RPMI8226 (cell line): Measurements from ENCODE around the gene EXOC3L1.

Experiments
- DNase-seq: peaks from one replicate; pipeline ENCODE4 v3.0.0-alpha.2; 2015

Gene EXOC3L1

DNA sequence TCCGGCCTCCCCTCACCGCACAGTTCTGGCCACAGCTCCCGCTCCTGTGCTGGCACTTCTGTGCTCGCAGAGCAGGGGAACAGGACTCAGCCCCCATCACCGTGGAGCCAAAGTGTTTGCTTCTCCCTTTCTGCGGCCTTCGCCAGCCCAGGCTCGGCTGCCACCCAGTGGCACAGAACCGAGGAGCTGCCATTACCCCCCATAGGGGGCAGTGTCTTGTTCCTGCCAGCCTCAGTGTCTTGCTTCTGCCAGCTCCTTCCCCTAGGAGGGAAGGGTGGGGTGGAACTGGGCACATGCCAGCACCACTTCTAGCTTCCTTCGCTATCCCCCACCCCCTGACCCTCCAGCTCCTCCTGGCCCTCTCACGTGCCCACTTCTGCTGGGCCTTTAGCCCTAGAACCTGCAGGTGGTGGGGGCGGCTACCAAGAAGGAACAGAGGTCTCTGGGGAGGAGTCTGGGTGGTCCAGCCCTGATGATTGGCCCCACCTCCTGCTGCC, 8.3 kb upstream of the EXOC3L1 start:
- no peak for DNase-seq

- DNase-seq, result no peak
Measured at GRCh38 chr16:67197704-67198103, 7.8 kb upstream of the EXOC3L1 start.

- DNase-seq, result no peak
Measured at GRCh38 chr16:67196881-67197280, 6.9 kb upstream of the EXOC3L1 start.

DNA sequence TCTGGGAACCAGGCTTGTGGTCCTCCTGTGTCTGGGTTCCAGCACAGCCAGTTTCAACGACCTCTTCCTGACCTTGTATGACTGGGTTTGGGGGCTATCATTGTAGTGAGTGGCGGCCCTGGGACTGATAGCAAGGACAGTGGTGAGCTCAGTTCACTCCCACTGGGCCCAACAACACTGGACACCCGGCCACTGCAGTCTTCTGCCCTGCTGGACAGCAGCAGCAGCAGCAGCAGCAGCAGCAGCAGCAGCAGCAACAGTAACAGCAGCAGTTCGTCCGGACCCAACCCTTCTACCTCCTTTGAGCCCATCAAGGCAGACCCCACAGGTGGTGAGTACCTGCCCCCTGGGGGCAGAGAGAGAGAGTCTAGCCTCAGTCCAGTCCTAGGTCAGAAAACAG, 5.7 kb upstream of the EXOC3L1 start:
- DNase-seq, result no peak

- no peak for DNase-seq
Measured at GRCh38 chr16:67194260-67194659, 4.3 kb upstream of the EXOC3L1 start.

DNA sequence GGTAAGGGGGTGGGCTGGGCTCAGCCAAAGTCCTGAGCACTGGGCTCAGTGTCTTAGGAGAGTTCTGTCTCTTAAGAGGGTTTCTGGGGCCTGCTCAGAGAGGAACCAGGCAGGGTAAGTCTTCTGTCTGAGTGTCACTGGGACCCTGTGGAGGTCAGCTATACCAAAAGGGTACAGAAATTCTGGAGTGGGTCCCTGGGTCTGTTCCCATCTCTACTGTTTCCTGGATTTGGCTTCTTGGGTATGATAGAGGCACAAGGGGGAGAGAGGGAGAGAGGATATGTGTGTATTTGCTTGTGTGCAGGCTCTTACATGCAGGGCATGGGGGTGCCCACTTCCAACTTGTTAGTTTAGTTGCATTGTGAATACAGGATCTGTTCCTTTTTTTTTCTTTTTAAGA, 3.6 kb upstream of the EXOC3L1 start:
- DNase-seq, result no peak

GRCh38 chr16:67192781-67193361, 2.9 kb upstream of the EXOC3L1 start:
- no peak for DNase-seq

- DNase-seq, result peak; percentile 98
Measured at GRCh38 chr16:67191995-67192681, 2.2 kb upstream of the EXOC3L1 start, which contains the start of gene E2F4. Gene E2F4, plus strand, starts transcription at chr16:67192155. Its CDS starts 73 bp downstream, at chr16:67192228.

DNA sequence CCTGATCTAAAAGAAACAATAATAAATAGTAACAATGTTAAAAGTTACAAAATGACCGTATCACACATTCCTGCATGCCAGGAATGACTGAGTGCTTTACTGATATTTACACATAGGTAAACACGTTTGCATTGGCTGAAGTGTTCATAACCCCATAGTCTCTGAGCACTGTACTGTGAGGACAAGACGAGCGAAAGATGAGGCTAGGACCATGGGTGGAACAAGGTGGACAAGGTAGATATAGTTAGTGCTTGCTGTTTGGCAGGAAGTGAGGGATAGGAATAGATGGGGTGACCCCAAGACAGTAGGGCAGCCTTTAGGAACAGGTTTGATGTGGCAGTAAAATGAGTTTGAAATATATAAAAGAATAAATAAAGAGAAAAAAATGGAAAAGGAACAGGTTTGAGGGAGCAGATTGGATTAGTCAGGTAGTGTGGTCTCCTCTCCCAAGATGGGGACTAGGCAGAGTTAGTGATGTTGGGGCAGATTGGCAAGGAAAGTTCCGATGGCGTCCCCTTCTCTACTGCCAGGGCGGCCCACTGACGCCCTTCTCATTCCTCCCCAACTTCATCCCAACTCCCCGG, 1.6 kb upstream of the EXOC3L1 start:
- no peak for DNase-seq

GRCh38 chr16:67190448-67191399, 788 bp upstream of the EXOC3L1 start:
- no peak for DNase-seq

GRCh38 chr16:67188798-67189197, 1.1 kb downstream of the EXOC3L1 start:
- DNase-seq, result no peak

DNA sequence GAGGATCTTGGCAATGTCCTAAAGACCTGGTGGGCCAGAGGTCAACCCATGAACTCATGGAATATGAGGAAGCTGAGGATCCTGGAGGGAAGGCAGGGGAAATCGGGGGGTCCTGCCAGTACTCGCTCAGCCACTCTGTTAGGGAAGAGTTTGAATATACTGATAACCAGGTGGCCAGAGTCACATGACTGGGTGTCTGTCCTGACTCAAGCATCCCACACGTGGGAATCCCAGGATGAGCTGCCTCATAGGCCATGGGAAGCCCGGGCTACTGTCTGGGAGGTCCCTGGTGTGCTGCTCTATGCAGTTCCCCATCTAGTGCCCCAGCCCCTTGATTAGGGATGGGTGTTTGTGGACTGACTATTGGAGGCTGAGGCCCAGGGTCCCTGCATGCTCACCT, 1.6 kb downstream of the EXOC3L1 start:
- no peak for DNase-seq

DNA sequence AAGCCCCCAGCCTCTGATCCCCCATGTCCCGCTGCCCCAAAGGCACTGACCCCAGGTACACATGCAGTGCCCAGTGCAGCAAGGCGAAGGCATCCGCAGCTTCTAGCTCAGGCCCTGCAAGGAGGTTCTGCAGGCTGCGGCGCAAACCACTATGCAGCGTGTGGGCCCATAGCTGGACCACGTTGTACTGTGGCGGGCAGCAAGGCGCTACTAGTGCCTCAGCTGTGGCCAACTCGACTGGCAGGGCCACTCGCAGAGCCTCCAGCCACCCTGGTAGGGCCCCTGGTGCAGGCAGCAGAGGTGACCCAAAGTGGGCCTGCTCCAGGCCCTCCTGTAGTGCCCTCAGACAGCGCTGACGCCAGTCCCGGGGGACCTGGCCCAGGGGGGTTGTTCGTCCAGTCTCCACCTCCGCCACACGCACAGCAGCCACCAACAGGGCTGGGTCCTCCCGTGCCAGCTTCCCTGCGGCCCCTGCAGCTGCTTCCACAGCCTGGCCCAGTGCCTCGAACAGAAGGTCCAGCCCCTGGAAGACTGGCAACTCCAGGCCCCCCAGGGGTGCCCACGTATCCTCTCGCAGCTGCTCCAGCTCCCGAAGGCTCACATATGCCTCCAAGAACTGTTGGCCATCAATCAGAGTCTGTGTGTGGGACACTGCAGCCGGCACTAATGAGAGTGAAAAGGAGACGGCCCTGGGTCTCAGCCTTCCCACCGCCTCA, 2.6 kb downstream of the EXOC3L1 start:
- DNase-seq, result no peak

- DNase-seq, result no peak
Measured at GRCh38 chr16:67186550-67186950, 3.4 kb downstream of the EXOC3L1 start.

DNA sequence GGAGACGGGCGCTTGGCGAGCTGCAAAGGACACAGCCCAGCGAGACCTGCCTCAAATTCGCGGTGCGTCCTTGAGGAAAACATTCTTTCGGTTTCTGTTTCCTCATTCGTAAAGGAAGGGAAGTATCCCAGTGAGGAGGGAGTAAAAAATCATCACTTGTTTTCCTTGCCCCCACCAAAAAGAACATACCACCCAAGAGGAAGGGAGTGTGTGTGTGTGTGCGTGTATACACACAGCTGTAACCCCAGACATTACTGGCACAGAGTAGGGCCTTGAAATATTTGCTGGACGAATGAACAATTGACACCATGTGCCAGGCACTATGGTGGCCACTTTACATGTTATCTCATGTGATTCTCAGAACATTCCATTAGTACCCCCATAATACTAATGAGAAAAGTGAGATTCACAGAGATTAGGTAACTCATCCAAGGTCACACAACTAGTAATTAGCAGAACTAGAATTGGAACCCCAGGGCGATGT, 4.2 kb downstream of the EXOC3L1 start:
- DNase-seq, result no peak

GRCh38 chr16:67184995-67185650, 4.8 kb downstream of the EXOC3L1 start:
- DNase-seq, result peak; percentile 93

- peak; percentile 68 for DNase-seq
Measured at GRCh38 chr16:67184453-67184994, 5.4 kb downstream of the EXOC3L1 start.

- DNase-seq, result peak; percentile 99
Measured at GRCh38 chr16:67183627-67184452, 6.1 kb downstream of the EXOC3L1 start, which contains the start of gene MATCAP1. Gene MATCAP1, minus strand, starts transcription at chr16:67183963. Its CDS starts 3,353 bp downstream, at chr16:67180610.

DNA sequence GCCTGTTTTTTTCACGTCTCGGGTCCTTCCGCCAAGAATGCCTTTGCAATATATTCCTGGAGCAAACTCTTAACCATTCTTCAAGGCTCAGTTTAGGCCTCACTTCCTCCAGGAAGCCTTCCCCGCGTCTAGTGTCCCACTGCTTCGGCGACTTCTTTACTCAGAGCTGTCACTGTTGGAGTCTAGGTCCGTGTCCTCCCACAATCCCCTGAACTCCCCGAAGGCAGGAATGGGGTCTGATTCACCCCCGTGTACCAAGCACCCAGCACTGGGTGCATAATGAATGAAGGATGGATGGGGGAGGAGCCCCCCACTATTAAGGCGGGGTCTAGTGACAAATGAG, 6.7 kb downstream of the EXOC3L1 start:
- no peak for DNase-seq

GRCh38 chr16:67182288-67182687, 7.6 kb downstream of the EXOC3L1 start:
- no peak for DNase-seq
